Liver (tissue), 3 donors: ENCODE measurements around the gene KLHL12.

Source experiments
- FOXA1 ChIP-seq: IDR thresholded peaks from 2 replicates; pipeline ENCODE4 v1.6.1; 2016; ENCODE audit warnings: antibody characterized with exemption
- GABPA ChIP-seq, 2 donors: IDR thresholded peaks in 1 of 2; conservative IDR thresholded peaks in 1 of 2; 2 replicates each; pipeline ENCODE4 v1.6.1; 2016; ENCODE audit warnings: antibody characterized with exemption in 2 of 2, mild to moderate bottlenecking in 1 of 2, moderate library complexity in 1 of 2
- HNF4G ChIP-seq: IDR thresholded peaks from 2 replicates; pipeline ENCODE4 v1.6.1; 2016; ENCODE audit warnings: antibody characterized with exemption
- JUND ChIP-seq, 2 donors: IDR thresholded peaks; 2 replicates each; pipeline ENCODE4 v1.6.1; 2016; ENCODE audit warnings: antibody characterized with exemption in 2 of 2
- RAD21 ChIP-seq, 2 donors: IDR thresholded peaks; 2 replicates each; pipeline ENCODE4 v1.6.1; 2016; ENCODE audit warnings: antibody characterized with exemption in 2 of 2, mild to moderate bottlenecking in 2 of 2
- RXRA ChIP-seq, 2 donors: IDR thresholded peaks; 2 replicates each; pipeline ENCODE4 v1.6.1; 2017 to 2018; ENCODE audit warnings: antibody characterized with exemption in 2 of 2, mild to moderate bottlenecking in 1 of 2
- YY1 ChIP-seq: IDR thresholded peaks from 2 replicates; pipeline ENCODE4 v1.6.1; 2016; ENCODE audit warnings: antibody characterized with exemption, mild to moderate bottlenecking
- TF ChIP-seq, protein P1 (sequence below): IDR thresholded peaks from 2 replicates; pipeline ENCODE4 v1.6.1; 2016; ENCODE audit warnings: antibody characterized with exemption, mild to moderate bottlenecking
- TF ChIP-seq, protein P2 (sequence below): fragments of 150-350 bp; IDR thresholded peaks from 2 replicates; pipeline ENCODE4 v1.5.1; 2017; ENCODE audit warnings: improper control_type of control experiment, low read depth, low read length; ENCODE audit not compliant: missing input control
- TF ChIP-seq, protein P3 (sequence below): IDR thresholded peaks from 2 replicates; pipeline ENCODE4 v1.6.1; 2016; ENCODE audit warnings: antibody characterized with exemption
- donor health status: healthy.
- donor health status: healthy.

DNA sequence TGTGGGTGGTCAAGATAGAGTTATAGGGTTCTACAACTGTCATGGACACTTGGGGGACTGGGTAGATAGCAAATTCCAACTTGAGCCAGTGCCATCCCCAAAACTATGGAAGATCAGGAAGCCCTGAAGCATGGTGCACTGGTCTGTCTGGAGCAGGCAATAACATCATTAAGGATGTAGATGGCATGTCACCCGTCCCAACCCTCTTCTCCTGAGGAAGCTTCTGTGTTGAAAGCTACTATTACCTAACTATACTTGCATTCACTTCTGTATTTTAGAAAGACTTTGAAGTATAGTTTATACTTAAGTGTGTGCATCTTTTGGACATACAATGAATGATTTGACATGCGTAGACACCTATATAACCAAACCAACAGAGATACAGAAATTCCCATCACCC, 71.0 kb downstream of the KLHL12 start:
- TF ChIP-seq, protein P1, sequence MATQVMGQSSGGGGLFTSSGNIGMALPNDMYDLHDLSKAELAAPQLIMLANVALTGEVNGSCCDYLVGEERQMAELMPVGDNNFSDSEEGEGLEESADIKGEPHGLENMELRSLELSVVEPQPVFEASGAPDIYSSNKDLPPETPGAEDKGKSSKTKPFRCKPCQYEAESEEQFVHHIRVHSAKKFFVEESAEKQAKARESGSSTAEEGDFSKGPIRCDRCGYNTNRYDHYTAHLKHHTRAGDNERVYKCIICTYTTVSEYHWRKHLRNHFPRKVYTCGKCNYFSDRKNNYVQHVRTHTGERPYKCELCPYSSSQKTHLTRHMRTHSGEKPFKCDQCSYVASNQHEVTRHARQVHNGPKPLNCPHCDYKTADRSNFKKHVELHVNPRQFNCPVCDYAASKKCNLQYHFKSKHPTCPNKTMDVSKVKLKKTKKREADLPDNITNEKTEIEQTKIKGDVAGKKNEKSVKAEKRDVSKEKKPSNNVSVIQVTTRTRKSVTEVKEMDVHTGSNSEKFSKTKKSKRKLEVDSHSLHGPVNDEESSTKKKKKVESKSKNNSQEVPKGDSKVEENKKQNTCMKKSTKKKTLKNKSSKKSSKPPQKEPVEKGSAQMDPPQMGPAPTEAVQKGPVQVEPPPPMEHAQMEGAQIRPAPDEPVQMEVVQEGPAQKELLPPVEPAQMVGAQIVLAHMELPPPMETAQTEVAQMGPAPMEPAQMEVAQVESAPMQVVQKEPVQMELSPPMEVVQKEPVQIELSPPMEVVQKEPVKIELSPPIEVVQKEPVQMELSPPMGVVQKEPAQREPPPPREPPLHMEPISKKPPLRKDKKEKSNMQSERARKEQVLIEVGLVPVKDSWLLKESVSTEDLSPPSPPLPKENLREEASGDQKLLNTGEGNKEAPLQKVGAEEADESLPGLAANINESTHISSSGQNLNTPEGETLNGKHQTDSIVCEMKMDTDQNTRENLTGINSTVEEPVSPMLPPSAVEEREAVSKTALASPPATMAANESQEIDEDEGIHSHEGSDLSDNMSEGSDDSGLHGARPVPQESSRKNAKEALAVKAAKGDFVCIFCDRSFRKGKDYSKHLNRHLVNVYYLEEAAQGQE: no peak
- TF ChIP-seq FOXA1 (no peak), JUND (IDR thresholded peaks at IDR 0.05) (no peak), RAD21 (IDR thresholded peaks at IDR 0.05) (no peak), HNF4G (no peak), GABPA (IDR thresholded peaks at IDR 0.05 in 1 of 2, conservative IDR thresholded peaks at IDR 0.05 in 1 of 2) (no peak), RXRA (IDR thresholded peaks at IDR 0.05) (no peak), YY1 (no peak)
- TF ChIP-seq, protein P2, sequence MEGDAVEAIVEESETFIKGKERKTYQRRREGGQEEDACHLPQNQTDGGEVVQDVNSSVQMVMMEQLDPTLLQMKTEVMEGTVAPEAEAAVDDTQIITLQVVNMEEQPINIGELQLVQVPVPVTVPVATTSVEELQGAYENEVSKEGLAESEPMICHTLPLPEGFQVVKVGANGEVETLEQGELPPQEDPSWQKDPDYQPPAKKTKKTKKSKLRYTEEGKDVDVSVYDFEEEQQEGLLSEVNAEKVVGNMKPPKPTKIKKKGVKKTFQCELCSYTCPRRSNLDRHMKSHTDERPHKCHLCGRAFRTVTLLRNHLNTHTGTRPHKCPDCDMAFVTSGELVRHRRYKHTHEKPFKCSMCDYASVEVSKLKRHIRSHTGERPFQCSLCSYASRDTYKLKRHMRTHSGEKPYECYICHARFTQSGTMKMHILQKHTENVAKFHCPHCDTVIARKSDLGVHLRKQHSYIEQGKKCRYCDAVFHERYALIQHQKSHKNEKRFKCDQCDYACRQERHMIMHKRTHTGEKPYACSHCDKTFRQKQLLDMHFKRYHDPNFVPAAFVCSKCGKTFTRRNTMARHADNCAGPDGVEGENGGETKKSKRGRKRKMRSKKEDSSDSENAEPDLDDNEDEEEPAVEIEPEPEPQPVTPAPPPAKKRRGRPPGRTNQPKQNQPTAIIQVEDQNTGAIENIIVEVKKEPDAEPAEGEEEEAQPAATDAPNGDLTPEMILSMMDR: no peak
- TF ChIP-seq, protein P3, sequence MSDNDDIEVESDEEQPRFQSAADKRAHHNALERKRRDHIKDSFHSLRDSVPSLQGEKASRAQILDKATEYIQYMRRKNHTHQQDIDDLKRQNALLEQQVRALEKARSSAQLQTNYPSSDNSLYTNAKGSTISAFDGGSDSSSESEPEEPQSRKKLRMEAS: no peak
